ENCODE results near the gene EXOC1L. TPM values are rescaled to one million over a fixed set of nuclear protein-coding genes. Genes with fewer than 3 reads are reported as not detected.

Gene EXOC1L
- total and polyA plus RNA-seq, 2 donors from 2014 or later, result not detected

- intact Hi-C loops (cut with DNase I), result no loop called here
- H3K9ac ChIP-seq (ENCODE audit: low read length in 3 of 3), result no peak overlapping the region
- no peak overlapping the region for H3K4me3 ChIP-seq (ENCODE audit: low read length in 3 of 3)
- no peaks in the 10 kb centered on the region for H3K36me3 ChIP-seq (ENCODE audit: control insufficient read depth in 2 of 3, insufficient read depth in 3 of 3, low read length in 3 of 3)
- H3K27me3 ChIP-seq (ENCODE audit: control insufficient read depth, insufficient read depth, low read length), result no peaks in the 10 kb centered on the region
- TF ChIP-seq CTCF (IDR thresholded peaks at IDR 0.05; ENCODE audit: borderline replicate concordance, extremely low read depth, insufficient read depth), result no peak
- H3K27ac ChIP-seq (ENCODE audit: low read depth in 2 of 2, low read length in 2 of 2), result no peak overlapping the region
- DNase-seq, result no peak
- no peaks in the 10 kb centered on the region for H3K9me3 ChIP-seq (ENCODE audit: control insufficient read depth in 2 of 3, insufficient read depth in 1 of 3, low read length in 3 of 3)
- H3K4me1 ChIP-seq (ENCODE audit: control insufficient read depth in 2 of 3, insufficient read depth in 2 of 3, low read depth in 1 of 3, low read length in 3 of 3), result peaks cover 0 to 2% (median 0%) of the 10 kb centered on the region in 3 donors
- FAIRE-seq, result no peak
Observed at GRCh38 chr4:55820279-55820678, 689 bp downstream of the EXOC1L start.

DNA sequence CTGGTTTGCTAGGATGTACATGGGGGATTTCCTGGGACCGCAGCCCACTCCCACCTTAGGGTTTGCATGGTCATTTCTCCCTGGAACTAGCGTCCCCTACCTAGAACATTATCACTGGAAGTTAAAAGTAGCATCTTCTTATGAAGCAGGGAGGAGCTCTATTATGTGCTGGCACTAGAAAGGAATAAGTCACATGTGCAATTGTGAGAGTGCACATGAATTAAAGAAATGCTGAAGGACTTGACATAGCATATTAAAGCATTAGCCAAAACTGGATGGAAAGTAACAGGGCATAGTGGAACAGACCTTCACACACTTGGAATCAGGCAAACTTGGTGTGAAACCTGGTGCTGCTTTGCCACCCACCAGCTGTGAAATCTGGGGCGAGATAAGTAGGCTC lies 2.7 kb downstream of the EXOC1L start:
- H3K27ac ChIP-seq (ENCODE audit: low read depth in 2 of 2, low read length in 2 of 2), result no peak overlapping the region
- FAIRE-seq (no peak), DNase-seq (no peak)
- H3K27me3 ChIP-seq (ENCODE audit: control insufficient read depth, insufficient read depth, low read length), result no peaks in the 10 kb centered on the region
- TF ChIP-seq CTCF (IDR thresholded peaks at IDR 0.05; ENCODE audit: borderline replicate concordance, extremely low read depth, insufficient read depth), result no peak
- H3K36me3 ChIP-seq (ENCODE audit: control insufficient read depth in 2 of 3, insufficient read depth in 3 of 3, low read length in 3 of 3), result no peaks in the 10 kb centered on the region
- H3K4me1 ChIP-seq (ENCODE audit: control insufficient read depth in 2 of 3, insufficient read depth in 2 of 3, low read depth in 1 of 3, low read length in 3 of 3), result peaks cover 0 to 2% (median 0%) of the 10 kb centered on the region in 3 donors
- intact Hi-C loops (cut with DNase I), result no loop called here
- H3K9me3 ChIP-seq (ENCODE audit: control insufficient read depth in 2 of 3, insufficient read depth in 1 of 3, low read length in 3 of 3), result no peaks in the 10 kb centered on the region
- H3K9ac ChIP-seq (ENCODE audit: low read length in 3 of 3), result no peak overlapping the region
- H3K4me3 ChIP-seq (ENCODE audit: low read length in 3 of 3), result no peak overlapping the region

- H3K36me3 ChIP-seq (ENCODE audit: control insufficient read depth in 2 of 3, insufficient read depth in 3 of 3, low read length in 3 of 3), result no peaks in the 10 kb centered on the region
- no peaks in the 10 kb centered on the region for H3K27me3 ChIP-seq (ENCODE audit: control insufficient read depth, insufficient read depth, low read length)
- no peak overlapping the region for H3K27ac ChIP-seq (ENCODE audit: low read depth in 2 of 2, low read length in 2 of 2)
- no peak overlapping the region for H3K9ac ChIP-seq (ENCODE audit: low read length in 3 of 3)
- H3K4me1 ChIP-seq (ENCODE audit: control insufficient read depth in 2 of 3, insufficient read depth in 2 of 3, low read depth in 1 of 3, low read length in 3 of 3), result peaks cover 0 to 1% (median 0%) of the 10 kb centered on the region in 3 donors
- no peak for DNase-seq
- no peak for TF ChIP-seq CTCF (IDR thresholded peaks at IDR 0.05; ENCODE audit: borderline replicate concordance, extremely low read depth, insufficient read depth)
- H3K4me3 ChIP-seq (ENCODE audit: low read length in 3 of 3), result no peak overlapping the region
- intact Hi-C loops (cut with DNase I), result no loop called here
- no peak for FAIRE-seq
- H3K9me3 ChIP-seq (ENCODE audit: control insufficient read depth in 2 of 3, insufficient read depth in 1 of 3, low read length in 3 of 3), result no peaks in the 10 kb centered on the region
Observed at GRCh38 chr4:55824865-55825264, 5.3 kb downstream of the EXOC1L start.

DNA sequence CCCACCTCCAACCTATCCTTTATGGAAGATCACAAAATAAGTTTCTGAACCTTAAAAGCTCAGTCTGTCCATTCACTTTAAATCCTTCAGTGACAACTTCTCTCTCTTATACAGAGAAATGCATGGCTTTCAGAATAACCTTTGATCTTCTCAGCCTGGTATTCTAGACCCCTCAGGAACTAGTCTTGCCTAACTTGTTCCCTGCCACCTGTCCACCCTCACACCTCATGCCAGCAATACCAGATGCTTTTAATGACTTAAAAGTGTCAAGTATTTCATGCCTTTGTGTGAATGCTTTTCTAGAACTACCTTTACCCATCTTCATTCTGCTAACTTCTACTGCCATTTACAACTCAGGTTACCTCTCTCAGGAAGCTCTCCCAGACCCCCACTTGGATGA lies 7.4 kb downstream of the EXOC1L start:
- TF ChIP-seq CTCF (IDR thresholded peaks at IDR 0.05; ENCODE audit: borderline replicate concordance, extremely low read depth, insufficient read depth), result no peak
- Histone ChIP-seq H3K36me3 (ENCODE audit: control insufficient read depth in 2 of 3, insufficient read depth in 3 of 3, low read length in 3 of 3) (no peaks in the 10 kb centered on the region), H3K4me3 (ENCODE audit: low read length in 3 of 3) (no peak overlapping the region), H3K4me1 (ENCODE audit: control insufficient read depth in 2 of 3, insufficient read depth in 2 of 3, low read depth in 1 of 3, low read length in 3 of 3) (no peaks in the 10 kb centered on the region), H3K9me3 (ENCODE audit: control insufficient read depth in 2 of 3, insufficient read depth in 1 of 3, low read length in 3 of 3) (no peaks in the 10 kb centered on the region), H3K9ac (ENCODE audit: low read length in 3 of 3) (no peak overlapping the region), H3K27me3 (ENCODE audit: control insufficient read depth, insufficient read depth, low read length) (no peaks in the 10 kb centered on the region), H3K27ac (ENCODE audit: low read depth in 2 of 2, low read length in 2 of 2) (no peak overlapping the region)
- DNase-seq (no peak), FAIRE-seq (no peak)
- intact Hi-C loops (cut with DNase I), result no loop called here
